Nephron progenitor cell (in vitro differentiated cells): ENCODE results near the gene WDPCP.
"Not testable (repeated sequence)": the region's sequence is repeated elsewhere in the genome, so short reads cannot be mapped to it uniquely, and the experiment has no call there.

Experiments
- DNase-seq: peaks from one replicate; pipeline ENCODE4 v3.0.0; 2021
- H3K27ac Mint-ChIP-seq: 2 replicates; pipeline ENCODE4 v1.8.0; 2021; ENCODE audit warnings: mild to moderate bottlenecking, moderate library complexity, mixed read lengths
- H3K27me3 Mint-ChIP-seq: 2 replicates; pipeline ENCODE4 v1.8.0; 2021; ENCODE audit warnings: mild to moderate bottlenecking, low read depth, mixed read lengths; ENCODE audit not compliant: poor library complexity
- H3K36me3 Mint-ChIP-seq: 2 replicates; pipeline ENCODE4 v1.8.0; 2021; ENCODE audit warnings: low read depth, mixed read lengths
- H3K4me1 Mint-ChIP-seq: 2 replicates; pipeline ENCODE4 v1.8.0; 2021; ENCODE audit warnings: mixed read lengths
- H3K4me3 Mint-ChIP-seq: 2 replicates; pipeline ENCODE4 v1.8.0; 2021; ENCODE audit warnings: mild to moderate bottlenecking, moderate library complexity, mixed read lengths
- H3K9me3 Mint-ChIP-seq: 2 replicates; pipeline ENCODE4 v1.8.0; 2021; ENCODE audit warnings: mild to moderate bottlenecking, moderate library complexity, mixed read lengths
- CTCF ChIP-seq: fragments of 200-600 bp; sonication (generic); IDR thresholded peaks from 2 replicates; pipeline ENCODE4 v1.5.0; 2021; ENCODE audit warnings: antibody characterized with exemption

WDPCP gene

GRCh38 chr2:63576546-63576945, 11.7 kb downstream of the WDPCP start:
- no peak for DNase-seq
- Mint-ChIP-seq H3K9me3 (peaks cover 18% of the 10 kb centered on the region), H3K4me1 (no peaks in the 10 kb centered on the region), H3K4me3 (no peak overlapping the region), H3K36me3 (peaks cover 5% of the 10 kb centered on the region), H3K27ac (no peak overlapping the region), H3K27me3 (no peaks in the 10 kb centered on the region)
- TF ChIP-seq CTCF: no peak

GRCh38 chr2:63573726-63574345, 14.4 kb downstream of the WDPCP start:
- not testable (repeated sequence) for H3K27ac Mint-ChIP-seq, H3K36me3 Mint-ChIP-seq, H3K4me3 Mint-ChIP-seq, H3K27me3 Mint-ChIP-seq, H3K4me1 Mint-ChIP-seq, DNase-seq
- peaks cover 18% of the 10 kb centered on the region for H3K9me3 Mint-ChIP-seq

GRCh38 chr2:63573026-63573425, 15.3 kb downstream of the WDPCP start:
- H3K27ac Mint-ChIP-seq, H3K4me3 Mint-ChIP-seq, DNase-seq, H3K36me3 Mint-ChIP-seq, H3K27me3 Mint-ChIP-seq, H3K4me1 Mint-ChIP-seq: not testable (repeated sequence)
- peaks cover 25% of the 10 kb centered on the region for H3K9me3 Mint-ChIP-seq

- peaks cover 35% of the 10 kb centered on the region for H3K9me3 Mint-ChIP-seq
- H3K4me1 Mint-ChIP-seq: no peaks in the 10 kb centered on the region
- no peak for TF ChIP-seq CTCF
- H3K36me3 Mint-ChIP-seq: peaks cover 9% of the 10 kb centered on the region
- H3K4me3 Mint-ChIP-seq: no peak overlapping the region
- no peak overlapping the region for H3K27ac Mint-ChIP-seq
- no peak for DNase-seq
- H3K27me3 Mint-ChIP-seq: no peaks in the 10 kb centered on the region
Observed at GRCh38 chr2:63572001-63572400, 16.3 kb downstream of the WDPCP start.

GRCh38 chr2:63571291-63571690, 17.0 kb downstream of the WDPCP start:
- Mint-ChIP-seq H3K27ac (no peak overlapping the region), H3K36me3 (peaks cover 9% of the 10 kb centered on the region), H3K9me3 (peaks cover 39% of the 10 kb centered on the region), H3K4me1 (no peaks in the 10 kb centered on the region), H3K27me3 (no peaks in the 10 kb centered on the region), H3K4me3 (no peak overlapping the region)
- no peak for TF ChIP-seq CTCF
- DNase-seq: no peak

- peaks cover 9% of the 10 kb centered on the region for H3K36me3 Mint-ChIP-seq
- peaks cover 47% of the 10 kb centered on the region for H3K9me3 Mint-ChIP-seq
- no peak overlapping the region for H3K27ac Mint-ChIP-seq
- H3K4me1 Mint-ChIP-seq: no peaks in the 10 kb centered on the region
- DNase-seq: no peak
- H3K4me3 Mint-ChIP-seq: no peak overlapping the region
- H3K27me3 Mint-ChIP-seq: no peaks in the 10 kb centered on the region
- no peak for TF ChIP-seq CTCF
Observed at GRCh38 chr2:63569740-63570139, 18.5 kb downstream of the WDPCP start.

GRCh38 chr2:63562751-63563150, 25.5 kb downstream of the WDPCP start:
- H3K27ac Mint-ChIP-seq: no peak overlapping the region
- DNase-seq: no peak
- TF ChIP-seq CTCF: no peak
- H3K4me1 Mint-ChIP-seq: no peaks in the 10 kb centered on the region
- peaks cover 32% of the 10 kb centered on the region for H3K36me3 Mint-ChIP-seq
- H3K4me3 Mint-ChIP-seq: no peak overlapping the region
- H3K27me3 Mint-ChIP-seq: no peaks in the 10 kb centered on the region
- peaks cover 61% of the 10 kb centered on the region for H3K9me3 Mint-ChIP-seq

- H3K9me3 Mint-ChIP-seq: peaks cover 65% of the 10 kb centered on the region
Observed at GRCh38 chr2:63558922-63559321, 29.4 kb downstream of the WDPCP start.

GRCh38 chr2:63557819-63558218, 30.5 kb downstream of the WDPCP start:
- not testable (repeated sequence) for H3K4me1 Mint-ChIP-seq, H3K27ac Mint-ChIP-seq, H3K4me3 Mint-ChIP-seq, DNase-seq, H3K27me3 Mint-ChIP-seq
- peaks cover 65% of the 10 kb centered on the region for H3K9me3 Mint-ChIP-seq
- H3K36me3 Mint-ChIP-seq: peaks cover 56% of the 10 kb centered on the region

More at GRCh38 chr2:63558922-63559321, 29.4 kb downstream of the WDPCP start:
- not testable (repeated sequence) for H3K4me3 Mint-ChIP-seq, DNase-seq, H3K27me3 Mint-ChIP-seq, H3K27ac Mint-ChIP-seq, H3K4me1 Mint-ChIP-seq
- peaks cover 56% of the 10 kb centered on the region for H3K36me3 Mint-ChIP-seq
